Measurements from ENCODE around the gene FRMPD2. TPM values are rescaled to one million over a fixed set of nuclear protein-coding genes. Genes with fewer than 3 reads are reported as not detected.
A peak's percentile ranks its signal among the peaks of the same experiment; 100 is the strongest.

FRMPD2 gene
- total RNA-seq, 4 donors from 2014 or later: not detected

DNA sequence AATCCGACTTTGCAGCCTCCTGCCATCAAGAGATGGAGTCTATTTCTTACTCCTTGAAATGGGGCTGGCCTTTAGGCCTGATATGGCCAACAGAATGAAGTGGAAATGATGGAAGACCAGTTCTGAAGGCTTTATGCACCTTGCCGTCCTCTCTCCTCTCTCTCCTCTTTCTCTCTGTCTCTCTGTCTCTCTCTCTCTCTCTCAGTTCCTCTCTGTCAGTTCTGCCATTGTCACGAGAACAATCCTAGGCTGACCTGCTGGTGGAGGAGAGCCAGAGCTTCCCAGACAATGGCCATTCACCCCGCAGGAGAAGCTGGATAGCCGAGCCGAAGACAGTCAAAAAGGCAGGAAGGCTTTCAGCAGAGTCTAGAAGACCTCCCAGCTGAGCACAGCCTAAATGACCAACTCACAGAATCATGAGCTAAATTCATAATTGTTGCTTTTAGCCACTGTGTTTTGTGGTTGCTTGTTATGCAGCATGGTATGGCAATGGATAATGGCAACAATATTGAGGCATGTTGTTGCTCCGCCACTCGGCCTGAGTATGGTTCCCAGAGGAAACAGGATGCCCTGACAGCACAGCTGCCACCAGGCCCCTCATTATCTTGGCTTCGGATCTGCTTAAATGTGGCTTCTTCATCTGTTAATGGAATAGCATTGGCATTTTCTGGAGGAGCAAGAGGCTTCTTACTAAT lies 35.5 kb downstream of the FRMPD2 start:
- no peaks in the 10 kb centered on the region for H3K4me1 ChIP-seq
- intact Hi-C loops (cut with DNase I): no loop called here
- H3K27me3 ChIP-seq: no peaks in the 10 kb centered on the region
- WGBS: 76% methylated on average over 9 of the region's 9 CpGs
- no peaks in the 10 kb centered on the region for H3K9me3 ChIP-seq
- no peak overlapping the region for H3K4me3 ChIP-seq
- H3K36me3 ChIP-seq: no peaks in the 10 kb centered on the region
- TF ChIP-seq, protein P1, sequence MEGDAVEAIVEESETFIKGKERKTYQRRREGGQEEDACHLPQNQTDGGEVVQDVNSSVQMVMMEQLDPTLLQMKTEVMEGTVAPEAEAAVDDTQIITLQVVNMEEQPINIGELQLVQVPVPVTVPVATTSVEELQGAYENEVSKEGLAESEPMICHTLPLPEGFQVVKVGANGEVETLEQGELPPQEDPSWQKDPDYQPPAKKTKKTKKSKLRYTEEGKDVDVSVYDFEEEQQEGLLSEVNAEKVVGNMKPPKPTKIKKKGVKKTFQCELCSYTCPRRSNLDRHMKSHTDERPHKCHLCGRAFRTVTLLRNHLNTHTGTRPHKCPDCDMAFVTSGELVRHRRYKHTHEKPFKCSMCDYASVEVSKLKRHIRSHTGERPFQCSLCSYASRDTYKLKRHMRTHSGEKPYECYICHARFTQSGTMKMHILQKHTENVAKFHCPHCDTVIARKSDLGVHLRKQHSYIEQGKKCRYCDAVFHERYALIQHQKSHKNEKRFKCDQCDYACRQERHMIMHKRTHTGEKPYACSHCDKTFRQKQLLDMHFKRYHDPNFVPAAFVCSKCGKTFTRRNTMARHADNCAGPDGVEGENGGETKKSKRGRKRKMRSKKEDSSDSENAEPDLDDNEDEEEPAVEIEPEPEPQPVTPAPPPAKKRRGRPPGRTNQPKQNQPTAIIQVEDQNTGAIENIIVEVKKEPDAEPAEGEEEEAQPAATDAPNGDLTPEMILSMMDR (IDR thresholded peaks at IDR 0.05): no peak
- TF ChIP-seq POLR2AphosphoS5 (IDR thresholded peaks at IDR 0.05): no peak
- TF ChIP-seq EP300 (IDR thresholded peaks at IDR 0.05): no peak
- H3K27ac ChIP-seq (replicated peaks in 1 of 4): no peak overlapping the region
- peak; percentile 89 for DNase-seq (ENCODE audit: extremely low spot score)

DNA sequence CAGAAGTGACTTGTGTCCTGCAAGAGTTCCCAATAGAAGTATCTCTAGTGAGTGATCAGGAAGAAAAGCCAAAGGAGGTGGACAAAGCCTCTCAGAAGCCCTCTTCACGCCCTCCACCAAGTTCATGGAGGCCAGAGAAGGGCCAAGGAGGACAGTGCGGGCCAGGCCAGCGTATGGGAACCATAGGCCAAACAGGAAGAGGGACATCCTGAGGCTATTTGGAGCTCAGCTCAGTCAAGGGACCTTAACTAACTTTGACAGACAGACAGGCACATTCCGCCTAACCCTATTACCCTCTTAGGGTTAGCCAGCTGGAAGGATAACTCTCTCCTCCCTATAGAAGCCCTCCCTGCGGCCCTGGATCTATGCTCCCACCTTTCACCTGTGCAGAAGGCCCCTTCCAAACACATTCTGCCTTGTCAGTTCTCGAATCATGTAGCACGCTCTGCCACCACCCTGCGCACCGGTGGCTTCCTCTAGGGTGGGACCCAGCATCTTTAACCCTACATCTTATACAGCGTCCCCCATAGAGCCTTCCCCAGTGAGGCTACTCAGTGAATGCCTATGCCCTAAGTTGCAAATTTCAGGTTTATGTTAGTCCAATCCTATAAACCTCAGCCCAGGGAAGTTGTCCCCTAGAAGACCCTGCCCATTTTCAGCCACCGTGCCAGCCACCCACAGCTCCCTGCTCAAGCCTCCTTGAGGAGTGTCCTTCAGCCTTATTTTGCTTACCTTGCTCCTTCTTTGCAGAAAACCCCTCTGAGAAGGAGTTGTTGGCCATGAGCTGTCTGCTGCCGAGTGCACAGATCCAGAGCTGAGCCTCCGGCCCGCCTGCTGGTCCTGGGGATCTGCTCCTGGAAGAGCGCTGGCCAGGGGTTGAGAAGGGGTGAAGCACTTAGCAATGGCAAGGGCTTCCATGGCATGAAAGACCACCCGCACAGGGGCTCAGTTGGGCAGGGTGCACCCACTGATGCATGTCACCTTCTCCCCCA lies 36.9 kb downstream of the FRMPD2 start:
- Histone ChIP-seq H3K36me3 (no peaks in the 10 kb centered on the region), H3K9me3 (no peaks in the 10 kb centered on the region), H3K27ac (replicated peaks in 1 of 4) (no peak overlapping the region), H3K4me1 (no peaks in the 10 kb centered on the region), H3K27me3 (no peaks in the 10 kb centered on the region), H3K4me3 (no peak overlapping the region)
- intact Hi-C loops (cut with DNase I): no loop called here
- TF ChIP-seq EP300 (IDR thresholded peaks at IDR 0.05) (no peak), POLR2AphosphoS5 (IDR thresholded peaks at IDR 0.05) (no peak)
- TF ChIP-seq, protein P1 (IDR thresholded peaks at IDR 0.05): no peak
- 92% methylated on average over 16 of the region's 16 CpGs for WGBS
- peak; percentile 86 for DNase-seq (ENCODE audit: extremely low spot score)

DNA sequence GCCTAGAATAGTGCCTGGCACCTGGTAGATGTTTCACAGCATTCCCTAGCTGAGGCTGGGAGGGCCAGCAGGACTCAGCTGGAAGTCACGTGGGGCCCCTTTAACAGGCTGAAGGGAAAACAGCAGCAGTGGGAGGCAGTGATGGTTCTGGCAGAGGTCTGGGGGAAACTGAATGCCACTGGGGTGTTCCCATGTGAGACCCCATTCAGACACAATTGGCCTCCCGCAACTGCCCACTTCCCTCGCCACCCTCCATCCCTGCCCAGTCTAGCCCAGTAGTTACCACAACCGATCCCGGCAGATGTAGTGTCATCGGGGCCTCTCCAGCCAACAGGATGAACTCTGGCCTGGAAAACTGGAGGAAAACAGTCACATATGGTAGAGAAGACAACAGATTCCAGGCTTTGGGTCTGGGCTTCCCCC lies 38.3 kb downstream of the FRMPD2 start:
- intact Hi-C loops (cut with DNase I): no loop called here
- H3K9me3 ChIP-seq: no peaks in the 10 kb centered on the region
- no peak overlapping the region for H3K27ac ChIP-seq (replicated peaks in 1 of 4)
- H3K27me3 ChIP-seq: peaks cover 0 to 6% (median 0%) of the 10 kb centered on the region in 4 donors
- no peaks in the 10 kb centered on the region for H3K4me1 ChIP-seq
- 96% methylated on average over 4 of the region's 6 CpGs for WGBS
- TF ChIP-seq, protein P1 (IDR thresholded peaks at IDR 0.05): no peak
- no peak for TF ChIP-seq POLR2AphosphoS5 (IDR thresholded peaks at IDR 0.05)
- TF ChIP-seq POLR2A (IDR thresholded peaks at IDR 0.05; ENCODE audit: low read depth): no peak
- TF ChIP-seq EP300 (IDR thresholded peaks at IDR 0.05): no peak
- DNase-seq (ENCODE audit: extremely low spot score): peak; percentile 90
- H3K4me3 ChIP-seq: no peak overlapping the region
- no peaks in the 10 kb centered on the region for H3K36me3 ChIP-seq

DNA sequence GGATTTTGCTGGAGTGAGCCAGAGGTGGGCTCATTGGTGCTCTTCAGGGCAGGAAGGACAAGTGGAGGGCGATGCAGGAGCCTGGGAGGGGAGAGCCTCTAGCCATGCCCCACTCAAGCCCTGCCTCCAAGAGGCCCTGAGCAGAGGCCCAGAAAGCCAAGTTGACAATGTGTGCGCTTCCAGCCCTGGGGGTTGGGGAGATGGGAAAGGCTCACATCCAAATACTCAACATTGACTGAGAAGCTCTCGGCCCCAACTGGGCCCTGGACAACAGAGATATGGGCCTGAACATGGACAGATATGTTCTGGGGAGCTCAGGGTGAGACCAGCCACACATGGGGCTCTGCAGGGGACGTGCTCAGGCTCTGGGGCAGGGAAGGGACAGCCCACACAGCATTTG lies 39.0 kb downstream of the FRMPD2 start:
- H3K27me3 ChIP-seq: peaks cover 0 to 6% (median 0%) of the 10 kb centered on the region in 4 donors
- TF ChIP-seq, protein P1 (IDR thresholded peaks at IDR 0.05): no peak
- TF ChIP-seq POLR2AphosphoS5 (IDR thresholded peaks at IDR 0.05) (no peak), POLR2A (IDR thresholded peaks at IDR 0.05; ENCODE audit: low read depth) (no peak), EP300 (IDR thresholded peaks at IDR 0.05) (no peak)
- WGBS: 74% methylated on average over 3 of the region's 4 CpGs
- no peaks in the 10 kb centered on the region for H3K9me3 ChIP-seq
- no peak for DNase-seq (ENCODE audit: extremely low spot score)
- intact Hi-C loops (cut with DNase I): no loop called here
- H3K27ac ChIP-seq (replicated peaks in 1 of 4): no peak overlapping the region
- no peaks in the 10 kb centered on the region for H3K4me1 ChIP-seq
- H3K4me3 ChIP-seq: no peak overlapping the region
- no peaks in the 10 kb centered on the region for H3K36me3 ChIP-seq
